Stimulated activated CD8-positive, alpha-beta memory T cell treated with anti-CD3 and anti-CD28 coated beads, Interleukin-15, amount 100 ng/mL, for 4 hours (primary cell): ENCODE data around the gene TENM4.

Source experiments
- DNase-seq, 2 donors: peaks; one replicate each; pipeline ENCODE4 v3.0.0-alpha.2; 2020; ENCODE audit warnings: low read depth in 2 of 2

TENM4 gene

DNA sequence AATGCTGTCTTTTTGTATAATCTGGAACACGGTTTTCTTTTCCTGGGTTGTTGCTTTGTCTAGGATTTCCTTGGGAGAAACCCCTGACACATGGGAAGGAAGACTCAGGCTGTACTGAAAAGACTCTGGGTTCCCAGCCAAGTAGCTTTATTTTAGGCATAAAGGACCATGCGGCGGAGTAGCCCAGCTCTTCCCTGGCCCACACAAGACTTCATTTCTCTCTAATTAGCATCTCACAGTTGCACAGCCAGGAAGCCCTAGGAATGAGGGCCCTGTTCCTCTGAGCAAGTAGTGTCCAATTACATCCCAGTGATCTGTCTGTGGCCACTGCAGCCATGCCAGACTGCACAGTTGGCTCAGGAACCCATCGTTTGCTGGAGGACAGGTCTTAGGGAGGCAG, 319.5 kb downstream of the TENM4 start:
- no peak for DNase-seq

DNA sequence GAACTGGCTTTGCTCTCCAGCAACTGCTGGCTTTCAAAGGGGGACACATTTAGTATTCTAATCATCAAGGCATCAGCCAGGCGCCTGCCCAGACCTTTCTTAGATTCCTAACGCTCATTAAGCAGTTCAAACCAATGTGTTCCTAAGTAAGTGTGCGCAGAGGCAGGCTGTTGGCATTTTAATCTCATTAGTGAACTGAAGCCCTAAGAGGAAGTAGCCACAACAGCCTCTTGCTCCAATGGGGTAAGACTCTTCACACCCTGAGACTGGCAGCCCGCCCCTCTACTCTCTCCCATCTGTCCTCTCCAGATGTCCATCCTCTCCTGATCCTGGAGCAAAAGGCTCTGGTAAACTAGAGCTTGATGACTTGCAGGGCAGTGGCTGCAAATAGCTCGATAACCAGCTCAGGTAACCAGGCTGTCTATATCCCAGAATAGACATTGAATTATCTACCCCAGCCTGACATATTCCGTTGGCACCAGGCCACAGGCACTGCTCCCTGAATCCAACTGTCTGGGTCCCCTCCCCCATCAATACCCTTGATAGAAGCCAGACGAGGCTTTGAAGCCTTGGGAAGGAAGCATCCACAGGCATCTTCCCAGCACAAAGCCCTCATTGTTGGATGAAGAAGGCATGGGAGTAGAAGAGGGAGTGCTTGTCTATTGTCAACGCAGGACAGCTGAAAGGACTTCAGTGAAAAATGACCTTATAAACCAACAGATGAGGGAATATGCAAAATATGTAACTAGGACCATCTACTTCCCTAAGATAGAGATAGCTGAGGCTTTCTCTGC, 321.1 kb downstream of the TENM4 start:
- no peak for DNase-seq

DNA sequence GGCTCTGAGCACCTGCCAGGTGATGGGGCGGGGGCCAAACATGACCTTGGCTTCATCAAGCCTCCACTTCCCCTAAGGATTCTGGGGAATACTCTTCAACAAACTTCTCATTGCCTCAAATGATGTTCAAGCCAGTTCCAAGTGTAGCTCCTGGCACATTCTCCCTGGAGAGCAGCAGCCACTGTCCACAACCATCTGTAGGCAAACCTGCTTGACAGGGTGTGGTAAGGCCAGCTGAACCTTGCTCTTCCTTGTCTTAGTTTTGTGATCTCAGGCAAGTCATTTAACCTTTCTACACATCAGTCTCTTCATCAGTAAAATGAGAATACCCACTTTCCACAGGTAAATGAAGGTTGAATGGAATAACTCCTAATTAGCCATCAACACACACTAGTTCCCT, 323.3 kb downstream of the TENM4 start:
- DNase-seq, result no peak

DNA sequence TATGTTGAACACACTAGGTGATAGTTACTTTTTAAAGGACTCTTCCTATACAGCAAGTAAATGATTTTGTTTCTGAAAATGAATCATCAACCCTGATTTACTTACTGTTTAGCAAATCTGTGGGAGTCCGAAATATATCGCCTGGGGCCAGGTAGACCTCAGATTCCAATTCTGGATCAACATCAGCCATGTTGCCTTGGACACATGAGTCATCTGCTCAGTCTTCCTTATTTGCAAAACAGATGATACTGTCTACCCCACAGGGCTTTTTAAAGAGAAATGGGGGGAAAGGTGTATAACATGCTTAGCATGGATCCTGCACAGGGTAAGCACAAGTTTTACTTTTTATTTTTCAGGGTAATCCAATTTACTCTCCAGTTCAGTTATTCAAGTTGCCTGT, 324.2 kb downstream of the TENM4 start:
- DNase-seq, result no peak

DNA sequence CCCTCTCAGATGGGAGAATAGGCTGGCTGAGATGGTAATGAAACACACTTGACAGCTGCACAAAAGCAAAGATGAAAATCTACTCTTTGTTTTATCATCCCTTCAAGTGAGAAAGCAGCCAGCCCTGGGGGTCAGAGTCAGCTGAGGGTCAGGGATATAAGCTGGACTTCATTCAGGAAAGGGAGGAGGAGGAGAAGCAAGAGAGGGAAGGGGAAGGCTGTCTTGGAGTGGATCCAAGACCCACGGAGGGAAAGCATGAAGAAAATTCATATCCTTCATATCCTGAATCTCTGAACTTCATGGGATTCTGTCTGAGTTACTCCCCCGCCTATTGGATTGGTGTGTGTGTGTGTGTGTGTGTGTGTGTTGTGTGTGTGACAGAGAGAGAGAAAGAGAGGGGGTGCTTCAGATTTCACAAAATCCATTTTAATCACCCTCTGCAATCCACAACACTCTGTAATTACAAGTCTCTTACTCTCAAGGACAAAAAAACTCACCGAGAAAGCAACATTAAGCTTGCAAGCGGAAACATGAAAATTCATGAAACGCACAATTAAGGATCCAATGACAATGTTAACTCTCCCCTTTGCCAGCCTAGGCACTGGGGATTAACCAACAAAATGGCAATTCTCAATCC, 327.7 kb downstream of the TENM4 start:
- DNase-seq, result no peak

DNA sequence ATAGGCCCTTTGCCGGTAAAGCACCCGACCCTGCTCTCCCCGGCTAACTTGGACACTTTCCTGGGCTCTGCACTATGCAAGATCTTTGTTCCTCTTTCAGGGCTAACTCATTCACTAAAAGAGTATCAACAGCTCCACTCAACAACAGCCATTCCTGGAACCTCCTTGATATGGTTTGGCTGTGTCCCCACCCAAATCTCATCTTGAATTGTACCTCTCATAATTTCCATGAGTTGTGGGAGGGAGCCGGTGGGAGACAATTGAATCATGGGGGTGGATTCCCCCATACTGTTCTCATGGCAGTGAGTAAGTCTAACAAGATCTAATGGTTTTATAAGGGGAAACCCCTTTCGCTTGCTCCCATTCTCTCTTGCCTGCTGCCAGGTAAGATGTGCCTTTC, 330.0 kb downstream of the TENM4 start:
- no peak for DNase-seq

DNA sequence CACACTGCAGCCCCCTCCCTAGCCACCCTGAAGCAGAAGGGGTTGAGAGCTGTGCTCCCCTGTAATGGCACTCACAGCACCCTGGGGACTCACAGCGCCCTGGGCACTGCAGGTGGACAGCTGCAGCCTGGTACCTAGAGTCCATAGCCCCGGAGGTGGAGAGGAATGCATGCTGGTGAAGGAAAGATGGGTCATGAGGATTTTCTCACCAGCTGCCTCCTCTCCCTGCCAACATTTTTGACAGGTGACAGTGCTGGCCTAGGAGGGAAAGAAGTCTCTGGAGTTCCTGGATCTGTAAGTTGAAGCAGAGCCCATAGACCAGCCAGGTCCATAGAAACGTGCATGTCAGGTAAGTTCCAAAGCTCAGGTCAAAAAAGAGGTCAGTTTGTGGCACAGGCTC, 330.5 kb downstream of the TENM4 start:
- no peak for DNase-seq

DNA sequence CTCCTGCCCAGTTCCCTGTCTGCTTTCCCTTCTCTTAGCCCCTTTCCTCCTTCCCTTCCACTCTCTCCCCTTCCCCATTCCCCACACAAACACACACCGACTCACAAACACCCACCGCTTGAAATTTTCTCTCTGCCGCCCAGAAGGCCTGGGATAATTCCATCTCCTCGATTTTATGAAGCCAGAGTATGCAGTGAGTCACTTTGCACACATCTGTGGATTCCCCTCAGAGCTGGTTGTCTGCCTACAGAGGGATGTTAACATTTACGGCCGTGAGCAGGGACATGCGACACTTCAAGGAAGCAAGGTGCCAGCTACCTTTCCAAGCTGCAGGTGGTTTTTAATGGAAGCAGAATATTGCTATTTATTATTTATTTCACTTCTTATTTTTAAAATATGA, 332.0 kb downstream of the TENM4 start:
- DNase-seq, result no peak

DNA sequence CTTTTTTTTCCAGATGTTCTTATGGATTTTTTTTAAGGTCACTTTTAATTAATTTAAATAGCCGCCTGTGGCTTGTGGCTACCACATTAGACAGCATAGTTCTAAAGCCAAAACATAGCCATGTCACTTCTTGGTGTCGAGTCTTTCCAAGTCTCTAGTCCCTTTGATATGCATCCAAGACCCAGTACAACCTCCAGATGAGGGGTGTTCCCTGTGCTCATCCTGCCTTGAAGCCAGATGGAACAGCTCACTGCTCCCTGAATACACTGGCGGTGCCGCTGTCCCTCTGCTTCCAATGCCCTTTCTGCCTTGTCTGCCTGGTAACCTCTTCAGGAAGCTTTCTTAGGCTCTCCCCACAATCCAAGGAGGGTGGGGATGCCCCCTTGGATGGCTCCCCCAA, 338.0 kb downstream of the TENM4 start:
- no peak for DNase-seq

DNA sequence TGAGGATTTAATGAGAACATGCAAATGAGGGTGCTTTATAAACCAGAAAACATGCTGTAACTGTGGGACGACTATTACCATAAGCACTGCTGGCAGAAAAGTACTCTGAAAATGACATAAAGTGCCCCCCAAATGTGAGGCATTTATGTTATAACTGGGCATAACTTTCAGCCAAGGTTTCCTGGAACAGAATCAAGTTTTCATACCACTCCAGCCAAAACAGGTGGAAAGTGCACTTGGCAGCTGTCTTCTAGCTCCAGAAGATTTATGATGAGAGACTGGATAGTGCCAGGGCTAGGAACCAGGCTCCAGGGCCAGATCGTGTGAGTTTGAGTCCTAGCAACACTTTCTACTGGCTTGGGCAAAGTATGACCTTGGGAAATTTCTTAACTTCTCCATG, 339.2 kb downstream of the TENM4 start:
- no peak for DNase-seq

DNA sequence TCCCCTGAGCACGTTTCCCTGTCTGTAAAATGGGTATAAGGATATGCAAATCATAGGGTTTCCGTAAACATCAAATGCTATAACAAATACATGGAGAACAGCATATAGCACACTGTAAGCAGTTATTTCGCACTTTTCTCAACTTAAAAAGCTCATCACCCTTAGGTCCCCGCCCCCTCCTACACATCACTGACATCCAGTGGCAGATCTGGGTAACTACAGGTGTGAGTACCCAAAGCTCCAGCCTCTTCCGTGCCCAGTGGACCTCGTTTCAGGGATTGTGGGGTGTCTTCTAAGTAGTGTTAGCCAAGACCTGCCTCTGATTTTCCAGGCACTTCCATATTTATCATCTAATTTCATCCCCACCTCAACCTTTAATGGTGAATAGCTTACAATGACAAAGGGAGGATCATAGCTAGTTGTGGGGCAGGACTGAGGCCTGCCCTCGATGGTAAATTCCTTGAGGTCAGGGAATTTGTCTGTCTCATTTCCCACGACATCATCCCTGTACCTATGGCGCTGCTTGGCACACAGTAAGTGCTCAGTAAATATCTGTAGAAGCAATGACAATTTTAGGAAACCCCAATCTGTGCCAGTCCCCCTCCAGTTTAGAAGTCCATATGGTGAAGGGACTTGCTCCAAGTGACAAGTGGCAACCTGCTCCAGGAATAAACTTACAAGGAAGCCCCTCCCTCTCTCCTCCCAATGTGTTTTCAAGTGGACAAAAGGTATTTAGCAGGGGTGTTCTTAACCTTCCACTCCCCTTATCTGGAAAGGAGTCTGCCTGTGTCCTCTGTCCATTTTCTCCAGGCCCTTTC, 340.5 kb downstream of the TENM4 start:
- DNase-seq, result no peak

DNA sequence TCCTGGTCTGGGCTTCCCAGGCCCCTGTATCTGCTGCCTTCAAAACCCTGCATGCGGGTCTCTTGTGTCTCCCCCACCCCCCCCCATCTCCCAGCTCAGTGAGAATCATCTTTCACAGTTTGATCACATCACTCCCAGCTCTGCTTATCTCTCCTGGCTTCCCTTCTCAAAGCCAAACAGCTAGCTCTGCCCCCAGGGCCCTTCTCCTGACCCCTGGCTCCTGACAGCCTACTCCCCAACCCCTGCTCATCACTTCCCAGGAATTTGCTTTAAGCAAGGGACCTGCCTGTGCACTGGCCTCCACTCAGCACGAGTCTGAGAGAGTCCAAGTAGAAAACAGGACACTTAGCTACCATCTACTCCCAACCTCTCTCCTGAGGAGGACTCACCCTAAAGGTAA, 342.7 kb downstream of the TENM4 start:
- DNase-seq, result no peak

DNA sequence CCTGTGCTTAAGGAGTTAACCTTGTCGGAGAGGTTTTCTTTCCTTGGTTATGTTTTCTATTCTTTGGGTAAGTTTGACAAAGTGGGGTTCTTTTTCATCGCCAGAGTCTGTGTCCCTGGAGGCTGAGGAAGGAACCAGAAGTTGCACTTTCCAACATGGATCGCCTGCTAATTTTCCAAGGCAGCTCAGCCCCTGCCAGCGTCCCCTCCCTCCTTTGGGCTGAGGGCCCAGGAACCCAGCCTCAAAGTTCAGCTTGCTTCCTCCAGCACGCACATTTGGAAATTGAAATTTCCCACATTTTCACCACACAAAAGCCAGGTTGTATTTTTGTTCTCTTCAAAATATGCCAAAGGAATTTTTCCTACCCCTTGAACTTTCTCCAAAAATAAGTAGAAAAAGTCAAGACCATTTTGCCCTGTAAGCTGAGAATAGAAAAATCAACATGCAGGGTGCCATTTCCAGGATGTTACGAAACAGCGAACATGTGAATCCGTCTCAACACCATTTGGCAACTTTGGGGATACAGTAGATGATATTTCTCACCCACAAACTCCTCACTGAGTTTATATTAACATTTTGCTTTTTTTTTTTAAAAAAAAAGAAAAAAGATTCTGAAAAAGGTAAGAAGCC, 343.5 kb downstream of the TENM4 start:
- no peak for DNase-seq

DNA sequence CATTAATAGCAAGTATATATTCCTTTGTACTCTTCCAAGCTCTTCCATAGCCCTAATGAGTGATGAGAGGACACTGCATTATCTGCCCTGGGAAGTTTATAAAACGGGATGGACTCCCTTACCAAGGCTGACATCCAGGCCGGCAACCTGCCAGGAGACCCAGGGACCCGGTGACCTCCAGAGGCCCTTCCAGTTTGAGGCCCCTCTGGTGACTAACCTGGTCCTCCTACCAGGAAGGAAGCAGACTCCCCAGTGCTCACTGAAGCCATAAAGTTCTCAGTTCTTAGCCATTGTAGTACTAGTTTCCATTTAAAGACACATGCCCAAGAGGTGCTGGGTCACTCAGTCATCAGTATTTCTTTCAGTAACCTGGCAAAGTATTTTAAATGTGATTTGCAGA, 345.4 kb downstream of the TENM4 start:
- DNase-seq, result no peak

DNA sequence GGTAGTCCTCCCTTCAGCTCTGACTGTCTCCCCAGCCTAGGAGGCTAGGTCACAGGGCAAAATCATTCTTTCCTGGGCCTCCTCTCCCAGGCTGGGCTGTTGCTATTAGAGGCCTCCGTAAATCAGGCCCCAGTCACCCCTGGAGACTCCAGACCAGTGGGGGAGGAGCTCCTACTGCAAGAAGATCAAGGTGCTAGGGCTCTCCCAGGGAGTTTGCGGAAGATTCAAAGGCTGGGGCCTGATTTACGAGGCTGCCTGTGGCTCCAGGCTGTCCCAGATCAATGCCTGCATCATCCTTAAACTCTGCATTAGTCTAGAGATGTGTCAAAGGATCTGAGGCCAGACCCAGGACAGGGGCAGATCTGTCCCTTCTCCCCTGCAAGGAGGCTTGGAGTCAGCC, 346.2 kb downstream of the TENM4 start:
- no peak for DNase-seq

DNA sequence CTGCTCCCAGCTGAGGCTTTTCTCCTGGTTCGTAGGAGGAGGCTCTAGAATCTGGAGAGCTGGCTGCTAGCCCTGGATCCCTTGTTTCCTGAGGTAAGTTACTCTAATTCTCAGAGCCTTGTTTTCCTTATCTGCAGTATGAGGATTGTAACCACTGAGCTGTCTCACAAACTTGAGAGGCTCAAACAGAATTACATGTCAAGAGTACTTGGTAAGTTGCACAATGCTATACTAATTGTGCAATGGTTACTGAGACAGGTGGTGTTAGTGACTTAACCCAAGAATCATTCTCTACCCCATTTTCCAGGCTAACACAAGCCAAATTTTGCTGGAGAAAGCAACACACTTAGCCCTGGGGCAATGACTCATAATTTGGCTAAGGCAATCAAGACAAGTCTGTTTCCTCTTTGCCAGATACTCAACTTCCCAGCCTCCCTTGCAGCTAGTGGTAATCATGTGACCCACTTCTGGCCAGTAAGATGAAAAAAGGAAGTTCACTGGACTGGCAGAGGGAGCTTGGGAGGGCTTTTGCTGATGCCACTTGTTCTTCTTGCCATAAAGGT, 348.0 kb downstream of the TENM4 start:
- no peak for DNase-seq

DNA sequence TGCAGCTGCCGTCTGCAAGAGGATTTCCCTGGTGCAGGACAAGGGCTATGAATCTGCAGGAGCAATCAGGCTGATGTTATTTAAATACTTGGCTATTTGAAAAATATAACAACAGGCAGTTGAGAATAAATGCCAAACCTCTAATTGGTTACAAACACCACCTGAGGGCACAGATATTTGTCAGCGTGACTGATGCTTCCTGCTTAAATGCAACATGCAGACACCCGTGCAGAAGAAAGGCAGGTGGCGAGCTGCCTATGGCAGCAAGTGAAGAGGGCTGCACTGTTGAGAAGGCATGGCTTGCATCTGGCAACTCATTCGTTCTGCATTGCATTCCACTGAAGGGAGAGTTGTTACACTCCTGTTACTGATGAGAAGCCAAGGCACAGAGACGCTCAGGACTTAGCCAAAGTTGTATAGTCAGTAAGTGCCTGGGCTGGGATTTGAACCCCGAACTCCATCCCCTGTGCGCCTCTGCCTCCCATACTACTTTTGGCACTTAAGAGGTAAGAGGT, 350.6 kb downstream of the TENM4 start:
- no peak for DNase-seq

DNA sequence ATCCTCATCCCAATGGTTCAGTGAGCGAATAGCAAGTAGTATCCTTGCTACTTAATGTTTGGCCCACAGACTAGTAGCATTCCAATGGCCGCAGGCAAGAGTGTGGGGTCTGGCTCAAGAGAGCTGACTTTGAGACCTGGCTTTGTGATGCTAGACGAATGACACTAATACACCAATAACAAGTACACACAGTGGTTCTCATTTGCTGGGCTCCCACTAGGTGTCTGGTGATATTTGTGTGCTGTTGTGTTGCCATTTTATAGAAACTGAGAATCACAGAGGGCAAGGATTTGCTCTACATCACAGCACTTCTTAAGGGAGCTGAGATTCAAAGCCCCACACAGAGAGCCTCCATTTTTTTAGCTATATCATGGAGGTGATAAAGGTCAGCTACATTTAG, 351.2 kb downstream of the TENM4 start:
- DNase-seq, result no peak

DNA sequence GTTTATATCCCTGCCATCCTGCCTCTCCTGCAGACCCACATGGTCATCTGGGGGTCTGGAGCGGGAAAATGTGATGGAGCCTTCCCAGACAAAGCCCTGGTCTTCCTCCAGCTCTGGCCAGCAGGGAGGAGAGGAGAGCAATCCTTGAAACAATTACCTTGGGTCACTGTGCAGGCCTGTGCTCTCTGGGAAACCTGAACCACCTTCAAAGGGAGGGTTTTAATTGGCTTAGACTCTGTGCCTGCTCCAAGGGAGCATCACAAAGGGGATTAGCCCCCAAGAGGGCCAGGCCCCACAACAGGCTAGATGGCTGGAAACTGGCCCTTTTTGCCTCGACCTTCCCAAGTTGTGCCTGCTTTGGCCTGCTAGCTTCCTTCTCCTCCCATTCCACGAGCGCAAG, 351.9 kb downstream of the TENM4 start:
- DNase-seq, result no peak

DNA sequence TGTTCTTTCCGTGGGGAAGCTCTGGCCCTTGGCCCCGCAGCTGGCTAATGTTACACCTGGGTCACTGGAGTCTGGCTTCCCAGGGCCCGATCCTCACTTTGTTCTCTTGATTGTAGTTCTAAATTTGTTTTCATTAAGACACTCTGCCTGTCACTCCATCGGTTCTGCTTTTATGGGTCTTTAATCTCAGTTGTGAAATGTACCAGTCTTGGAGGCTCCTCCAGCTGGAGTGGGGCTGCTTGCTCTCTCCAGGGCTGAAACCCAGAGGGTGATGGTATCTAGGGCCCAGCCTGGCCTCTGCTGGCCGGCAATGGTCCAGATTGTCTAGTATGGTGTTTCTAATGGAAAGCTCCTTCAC, 352.9 kb downstream of the TENM4 start:
- DNase-seq, result no peak

DNA sequence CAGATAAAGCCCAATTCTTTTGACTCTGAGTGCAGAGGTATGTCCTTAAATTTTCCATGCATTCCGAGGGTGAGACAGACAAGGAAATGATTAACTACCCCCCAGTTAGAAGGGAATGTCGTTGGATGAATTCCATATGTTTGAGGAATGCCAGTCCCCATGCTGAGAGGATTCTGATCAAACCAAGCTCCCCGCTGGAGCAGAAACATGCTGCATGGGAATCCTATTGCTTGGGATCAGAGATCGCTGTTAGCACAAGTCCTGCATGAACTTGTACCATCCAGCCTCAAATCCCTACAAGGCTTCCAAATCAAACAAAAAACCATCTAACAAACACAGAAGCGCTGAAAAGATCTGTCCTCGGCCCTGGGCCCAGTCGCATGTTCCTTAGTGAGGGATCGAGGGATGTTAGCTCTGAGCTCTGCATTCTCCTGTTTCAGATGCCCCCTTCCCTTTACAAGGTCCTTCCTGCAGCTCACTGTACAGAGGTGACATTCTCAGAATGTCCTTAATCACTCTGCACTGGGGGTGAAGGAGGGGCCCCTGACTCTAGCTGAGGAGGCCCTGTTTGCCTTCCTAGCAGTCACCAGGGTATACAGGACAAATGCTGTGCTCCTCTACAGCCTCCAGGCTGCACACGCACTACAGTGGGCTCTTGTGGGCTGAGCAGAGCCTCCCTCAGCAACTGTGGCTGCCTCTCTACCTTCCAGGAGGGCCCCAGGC, 353.4 kb downstream of the TENM4 start:
- no peak for DNase-seq
